ENCODE data around the gene TEX14. TPM values are rescaled to one million over a fixed set of nuclear protein-coding genes. Genes with fewer than 3 reads are reported as not detected.
"Not testable (repeated sequence)": the region's sequence is repeated elsewhere in the genome, so short reads cannot be mapped to it uniquely, and the experiment has no call there.

TEX14 gene
- total RNA-seq, 1 experiment from 2014 or later, result 2.5 TPM

DNA sequence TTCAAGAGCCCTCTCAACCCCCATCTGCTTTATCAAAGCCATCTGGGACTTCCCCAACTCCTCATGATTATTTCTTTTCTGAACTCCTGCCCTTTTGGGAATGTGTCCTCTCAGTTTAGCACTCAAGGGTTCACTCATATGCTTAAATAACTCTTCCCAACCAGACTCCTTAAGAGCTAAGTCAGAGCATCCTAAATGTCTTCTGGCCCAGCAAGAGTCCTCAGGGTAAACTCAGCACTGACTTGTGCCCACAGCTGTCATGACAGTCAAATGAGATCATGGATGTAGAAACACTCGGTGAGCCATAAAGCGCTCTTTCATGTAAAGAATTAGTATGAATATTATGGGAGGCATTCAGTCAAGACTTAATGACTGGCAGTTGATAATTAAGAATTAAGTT, 85.9 kb downstream of the TEX14 start:
- DNase-seq (ENCODE audit: low read depth), result no peak

DNA sequence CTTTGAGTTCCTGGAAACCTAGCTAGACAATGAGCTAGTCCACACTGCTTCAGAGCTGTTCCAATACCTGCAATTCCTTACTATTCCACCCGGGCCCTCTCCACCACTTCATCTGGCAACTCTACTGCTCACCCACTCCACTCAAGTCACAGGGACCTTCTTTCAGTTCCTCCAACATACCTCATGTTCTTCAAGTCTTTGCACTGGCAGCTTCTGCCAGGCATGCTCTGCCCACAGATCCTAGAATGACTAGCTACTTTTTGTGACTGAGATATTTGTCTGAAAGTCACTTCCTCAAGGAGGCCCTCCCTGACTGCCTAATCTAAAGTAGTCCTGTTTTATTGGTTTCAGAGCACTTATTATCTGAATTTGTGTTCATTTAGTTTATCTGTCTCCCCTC, 86.4 kb downstream of the TEX14 start:
- DNase-seq (ENCODE audit: low read depth), result no peak

DNA sequence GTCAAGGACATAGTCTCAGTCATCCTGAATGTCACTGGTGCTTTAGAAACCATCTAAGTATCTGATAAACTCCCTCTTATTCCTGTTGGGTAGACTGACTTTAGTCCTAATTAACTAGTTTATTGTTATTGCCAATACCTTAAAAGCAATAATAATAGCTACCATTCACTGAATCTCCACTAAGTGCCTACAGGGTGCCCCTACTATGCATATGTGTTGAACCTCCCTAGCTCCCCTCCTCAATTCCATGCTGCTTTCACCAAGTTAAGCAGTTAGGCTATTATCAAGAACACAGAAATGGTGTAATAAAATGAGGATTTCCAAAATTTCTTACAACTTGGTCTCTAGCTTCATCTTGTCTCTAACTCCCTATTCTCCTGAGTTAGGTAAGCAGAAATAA, 89.9 kb downstream of the TEX14 start:
- DNase-seq (ENCODE audit: low read depth), result no peak

DNA sequence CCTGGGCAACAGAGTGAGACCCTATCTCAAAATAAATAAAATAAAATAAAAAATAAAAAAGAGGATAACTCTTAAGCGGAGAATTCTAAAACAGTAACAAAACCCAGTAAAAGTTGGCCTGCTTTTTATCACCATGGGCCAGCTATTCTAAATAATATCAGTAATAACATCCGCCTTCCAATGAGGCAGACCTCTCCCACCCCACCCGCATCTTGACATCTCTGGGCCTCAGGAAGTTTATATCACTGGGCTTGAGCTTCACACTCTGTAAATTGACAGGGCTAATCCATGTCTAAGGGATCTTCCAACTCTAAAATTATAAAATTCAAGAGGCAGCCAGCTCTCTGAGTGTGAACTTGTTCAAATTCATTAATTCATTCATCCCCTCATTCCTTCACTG, 94.5 kb downstream of the TEX14 start:
- no peak for DNase-seq (ENCODE audit: low read depth)

DNA sequence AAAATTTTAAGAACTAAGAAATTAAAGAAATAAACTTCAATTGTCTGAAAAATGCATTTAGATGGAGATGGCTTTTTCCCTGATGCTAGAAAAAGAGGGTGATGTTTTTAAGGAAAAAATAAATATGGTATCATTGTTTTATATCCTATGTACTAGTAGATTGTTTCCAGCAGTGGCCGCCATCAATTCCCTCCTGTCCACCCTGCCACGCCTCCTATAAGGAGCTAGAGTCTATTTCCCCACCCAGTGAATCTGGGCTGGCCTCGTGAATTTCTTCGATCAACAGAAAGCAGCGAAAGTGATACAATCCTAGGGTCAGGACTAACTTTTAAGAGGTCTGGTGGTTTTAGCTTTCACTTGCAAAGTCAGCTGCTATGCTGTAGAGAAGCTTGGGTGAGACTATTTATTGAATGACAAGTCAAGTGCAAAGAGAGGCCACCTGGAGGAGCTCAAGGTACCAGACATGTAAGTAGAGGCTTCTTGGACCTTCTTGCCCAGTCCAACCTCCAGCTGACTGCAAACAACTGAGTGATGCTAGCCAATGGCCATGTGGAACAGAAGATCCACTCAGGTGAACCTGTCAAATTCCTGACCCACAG, 96.6 kb downstream of the TEX14 start:
- no peak for DNase-seq (ENCODE audit: low read depth)

DNA sequence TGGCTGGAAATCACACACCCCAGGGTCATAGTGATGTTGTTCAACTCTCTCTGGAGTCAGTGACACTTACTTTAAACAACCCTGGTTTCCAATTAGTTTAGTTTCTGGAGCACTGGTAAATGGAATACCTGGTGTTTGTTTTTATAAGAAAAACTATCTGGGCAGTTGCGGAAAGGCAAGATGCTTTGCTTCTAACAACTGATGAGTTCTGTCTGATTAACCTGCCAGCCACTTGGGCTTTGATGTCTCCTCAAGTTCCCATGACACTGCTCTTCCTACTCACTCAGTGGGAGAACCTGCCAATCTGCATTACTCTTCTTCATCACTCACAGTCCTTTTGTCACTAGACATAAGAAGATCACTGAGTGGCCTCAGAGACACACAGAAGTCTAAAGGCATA, 98.7 kb downstream of the TEX14 start:
- DNase-seq (ENCODE audit: low read depth), result no peak

DNA sequence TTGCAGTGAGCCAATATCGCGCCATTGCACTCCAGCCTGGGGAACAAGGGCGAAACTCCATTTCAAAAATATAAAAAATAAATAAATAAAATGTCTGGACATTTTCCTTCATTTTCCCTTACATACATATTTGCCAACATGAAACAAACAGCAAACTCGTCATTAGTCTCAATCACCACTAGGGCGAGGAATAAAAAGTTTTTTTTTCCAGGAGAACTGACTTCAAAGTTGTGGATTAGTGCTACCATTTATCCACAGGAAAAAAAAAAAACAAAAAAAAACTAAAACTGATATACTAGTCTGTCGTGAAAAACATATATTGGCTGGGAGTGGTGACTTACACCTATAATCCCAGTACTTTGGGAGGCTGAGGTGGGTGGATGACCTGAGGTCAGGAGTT, 100.4 kb downstream of the TEX14 start:
- DNase-seq (ENCODE audit: low read depth), result no peak

DNA sequence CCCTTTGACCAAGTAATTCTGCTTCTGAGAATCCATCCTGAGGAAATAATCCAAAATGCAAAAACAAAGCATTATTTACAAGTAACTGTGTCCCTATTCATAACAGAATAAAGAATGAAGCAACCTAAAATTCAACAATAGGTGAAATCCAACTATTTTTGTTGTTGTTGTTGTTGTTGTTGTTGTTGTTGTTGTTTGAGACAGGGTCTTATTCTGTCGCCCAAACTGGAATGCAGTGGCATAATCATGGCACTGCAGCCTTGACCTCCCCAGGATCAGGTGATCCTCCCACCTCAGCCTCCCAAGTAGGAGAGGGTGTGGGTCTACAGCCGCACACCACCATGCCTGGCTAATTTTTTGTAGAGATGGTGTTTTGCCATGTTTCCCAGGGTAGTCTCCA, 101.5 kb downstream of the TEX14 start:
- DNase-seq (ENCODE audit: low read depth), result no peak

DNA sequence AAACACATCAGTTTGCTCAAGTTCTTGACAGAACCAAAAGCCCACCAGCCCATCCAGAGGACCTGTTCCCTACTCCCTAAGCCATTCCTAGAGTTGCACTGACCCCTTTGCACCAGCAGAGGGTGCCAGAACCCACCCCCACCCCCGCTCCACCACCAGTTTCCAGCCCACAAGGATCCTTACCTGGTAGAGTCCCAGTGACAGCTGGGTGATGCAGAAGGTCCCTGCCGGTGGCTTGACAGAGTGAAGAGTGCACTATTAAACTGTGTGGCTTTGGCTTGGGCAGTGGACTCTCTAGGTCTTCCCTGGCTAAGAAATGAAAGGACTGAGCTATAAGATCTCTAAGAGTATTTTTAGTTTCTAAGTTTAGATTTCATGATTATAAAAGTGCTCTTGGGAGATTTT, 104.1 kb downstream of the TEX14 start:
- peak; percentile 56 for DNase-seq (ENCODE audit: low read depth)

DNA sequence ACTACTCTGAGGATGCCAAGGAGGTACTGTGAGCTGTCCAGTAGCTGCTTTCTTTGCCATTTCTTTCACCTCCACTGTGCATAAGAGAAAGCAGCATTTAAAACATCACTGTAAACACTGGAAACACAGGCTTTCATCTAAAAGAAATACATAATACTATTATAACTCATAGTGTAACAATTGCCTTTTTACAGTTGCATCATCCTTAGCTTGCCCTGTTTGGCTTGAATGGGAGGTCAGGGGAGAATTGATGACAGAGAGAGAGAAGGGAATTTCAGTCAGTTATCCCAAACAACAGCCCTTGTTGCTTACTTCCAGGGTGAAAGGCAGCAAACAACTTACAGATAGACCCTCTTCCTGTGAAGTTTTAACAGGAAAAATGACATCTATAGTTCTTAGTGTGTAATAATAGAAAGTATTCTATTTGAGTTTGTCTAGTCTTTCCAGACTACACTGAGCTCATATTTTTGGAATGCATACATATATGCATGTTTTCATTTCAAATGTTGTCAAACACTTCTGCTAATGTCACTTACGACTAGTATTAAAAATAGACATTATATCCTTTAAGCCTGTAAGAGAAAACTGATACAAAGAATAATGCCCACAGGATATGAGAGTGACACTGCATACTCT, 105.7 kb downstream of the TEX14 start:
- DNase-seq (ENCODE audit: low read depth), result no peak

DNA sequence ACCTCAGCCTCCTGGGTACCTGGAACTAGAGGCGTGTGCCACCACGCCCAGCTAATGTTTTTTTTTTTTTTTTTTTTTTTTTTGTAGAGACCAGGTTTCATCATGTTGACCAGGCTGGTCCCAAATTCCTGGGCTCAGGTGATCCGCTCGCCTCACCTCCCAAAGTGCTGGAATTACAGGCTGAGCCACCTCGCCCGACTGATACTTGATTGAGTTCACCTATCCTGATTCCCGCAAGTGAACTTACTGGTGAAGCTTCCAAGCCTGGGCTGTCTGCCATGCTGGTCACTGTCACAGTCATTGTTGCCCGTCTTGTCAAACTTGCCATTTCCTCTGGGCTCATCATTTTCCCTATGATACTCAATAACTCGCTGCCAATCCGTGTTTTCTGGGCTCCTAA, 106.3 kb downstream of the TEX14 start:
- no peak for DNase-seq (ENCODE audit: low read depth)

DNA sequence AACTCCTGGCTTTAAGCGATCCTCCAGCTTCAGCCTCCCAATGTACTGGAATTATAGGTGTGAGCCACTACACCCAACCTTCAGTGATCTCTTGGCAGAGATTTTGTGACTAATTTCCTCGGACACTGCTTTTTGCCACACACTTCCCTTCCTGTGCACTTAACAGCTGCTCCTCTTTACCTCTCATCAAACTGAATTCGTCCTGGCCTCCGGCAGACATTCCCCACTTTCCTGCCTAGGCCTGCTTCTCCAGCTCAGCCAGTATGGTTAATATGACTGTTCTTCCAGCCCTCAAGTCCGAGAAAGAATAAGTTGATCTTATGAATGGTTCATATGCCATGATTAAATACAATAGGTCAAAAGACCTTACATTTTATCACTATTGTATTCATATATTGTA, 108.4 kb downstream of the TEX14 start:
- DNase-seq (ENCODE audit: low read depth), result no peak

DNA sequence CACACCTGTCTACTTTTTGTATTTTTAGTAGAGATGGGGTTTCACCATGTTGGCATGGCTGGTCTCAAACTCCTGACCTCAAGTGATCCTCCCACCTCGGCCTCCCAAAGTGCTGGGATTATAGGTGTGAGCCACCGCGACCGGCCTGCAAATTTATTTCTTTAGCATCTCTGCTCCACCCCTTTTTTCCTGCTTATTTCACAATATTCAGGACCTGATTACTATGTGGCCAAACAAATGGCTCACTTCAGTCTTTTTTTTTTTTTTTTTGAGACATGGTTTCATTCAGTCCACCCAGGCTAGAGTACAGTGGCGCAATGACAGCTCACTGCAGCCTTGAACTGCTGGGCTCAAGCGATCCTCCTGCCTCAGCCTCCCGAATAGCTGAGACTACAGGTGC, 109.1 kb downstream of the TEX14 start:
- DNase-seq (ENCODE audit: low read depth), result not testable (repeated sequence)

DNA sequence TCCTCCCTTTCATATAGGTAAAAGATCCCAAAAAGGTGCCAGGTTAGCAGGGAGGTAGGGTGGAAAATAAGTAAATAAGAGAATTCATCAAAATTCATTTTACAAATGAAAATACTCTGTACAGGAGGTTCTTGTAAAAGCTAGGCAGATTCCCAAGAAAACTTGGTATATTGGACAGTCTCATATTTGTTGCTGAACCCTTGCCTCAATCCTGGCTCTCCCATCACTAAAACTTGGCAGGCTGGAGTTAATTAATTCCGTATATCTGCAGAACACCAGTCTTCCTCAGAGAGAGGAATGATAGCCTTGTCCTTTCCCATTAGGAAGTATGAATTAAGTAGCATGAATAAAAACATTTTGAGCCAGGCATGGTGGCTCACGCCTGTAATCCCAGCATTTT, 111.2 kb downstream of the TEX14 start:
- no peak for DNase-seq (ENCODE audit: low read depth)

DNA sequence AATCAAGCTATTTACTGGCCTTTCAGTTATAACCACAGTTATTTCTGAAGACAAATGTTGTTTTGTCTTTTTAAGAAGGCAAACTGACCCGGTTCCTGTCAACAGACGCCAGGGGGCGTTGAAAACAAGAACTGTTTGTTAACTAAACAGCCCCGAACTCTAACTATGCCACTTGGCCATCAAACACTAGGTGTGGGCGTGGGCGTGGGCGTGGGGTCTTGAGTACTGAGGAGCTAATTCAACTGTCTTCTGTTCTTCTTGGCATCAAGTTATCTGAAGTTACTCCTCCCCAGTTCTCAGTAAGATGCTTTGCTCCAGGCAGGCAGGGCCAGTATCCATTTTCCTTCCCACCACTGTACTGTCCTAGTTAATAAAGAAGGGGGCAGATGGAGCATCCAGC, 114.1 kb downstream of the TEX14 start:
- DNase-seq (ENCODE audit: low read depth), result peak; percentile 20

DNA sequence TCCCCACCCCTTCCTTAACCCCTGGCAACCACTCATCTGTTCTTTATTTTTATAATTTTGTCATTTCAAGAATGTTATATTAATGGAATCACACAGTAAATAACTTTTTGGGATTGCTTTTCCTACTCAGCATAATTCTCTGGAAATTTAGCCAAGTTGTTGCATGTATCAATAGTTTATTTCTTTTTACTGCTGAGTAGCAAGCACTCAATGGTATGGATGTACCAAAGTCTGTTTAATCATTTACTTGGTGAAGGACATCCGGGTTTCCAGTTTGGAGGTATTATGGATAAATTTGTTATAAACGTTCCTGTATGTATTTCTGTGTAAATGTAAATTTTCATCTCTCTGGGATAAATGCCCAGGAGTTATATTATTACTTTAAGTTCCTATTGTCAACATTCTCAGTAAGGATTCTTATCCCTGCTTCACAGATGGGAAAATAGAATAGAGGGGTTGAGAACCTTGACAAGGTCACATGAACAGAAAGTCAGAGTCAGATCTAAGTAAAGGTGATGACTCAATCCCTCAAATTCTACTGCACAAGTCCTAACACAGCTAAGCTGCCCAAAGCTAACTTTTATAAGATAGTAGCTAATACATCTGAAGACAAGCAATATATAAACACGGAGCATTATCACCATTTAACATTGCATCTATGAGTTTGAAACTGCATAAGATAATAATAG, 115.0 kb downstream of the TEX14 start:
- DNase-seq (ENCODE audit: low read depth), result peak; percentile 38

DNA sequence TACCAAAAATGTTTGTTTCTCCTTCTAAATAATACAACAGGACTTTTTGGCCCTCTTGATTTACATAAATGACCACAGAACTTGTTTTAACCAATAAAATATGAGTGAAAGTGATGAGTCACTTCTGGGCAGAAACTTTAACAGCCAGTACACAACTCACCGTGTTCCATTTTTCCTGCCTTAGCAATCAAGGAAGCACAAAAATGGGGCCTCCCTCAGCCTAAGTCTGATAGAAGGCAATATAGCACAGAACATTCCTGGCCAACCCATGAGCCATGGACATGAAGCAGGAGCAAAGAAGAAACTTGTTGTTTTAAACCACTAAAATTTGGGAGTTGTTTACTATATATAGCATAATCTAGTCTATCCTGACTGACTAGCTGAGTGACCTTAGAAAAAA, 116.3 kb downstream of the TEX14 start:
- DNase-seq (ENCODE audit: low read depth), result peak; percentile 56

DNA sequence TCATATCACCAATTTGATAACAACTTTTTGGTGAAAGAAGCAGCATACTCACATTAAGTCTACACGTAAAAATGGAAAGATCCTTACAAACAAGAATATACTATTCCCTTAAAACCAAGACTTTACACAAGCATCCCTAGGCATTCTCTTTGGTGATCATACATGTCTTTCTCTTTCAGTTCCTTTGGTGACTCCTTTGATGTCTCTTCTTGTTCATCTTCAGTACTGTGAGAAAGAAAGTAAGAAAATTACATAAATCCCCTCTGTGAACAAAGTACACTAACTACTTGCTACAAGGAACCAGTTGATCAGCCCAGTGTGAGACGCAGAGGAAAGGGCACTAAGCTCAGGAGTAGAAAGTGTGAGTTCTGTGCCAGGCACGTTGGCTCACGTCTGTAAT, 117.8 kb downstream of the TEX14 start:
- no peak for DNase-seq (ENCODE audit: low read depth)

DNA sequence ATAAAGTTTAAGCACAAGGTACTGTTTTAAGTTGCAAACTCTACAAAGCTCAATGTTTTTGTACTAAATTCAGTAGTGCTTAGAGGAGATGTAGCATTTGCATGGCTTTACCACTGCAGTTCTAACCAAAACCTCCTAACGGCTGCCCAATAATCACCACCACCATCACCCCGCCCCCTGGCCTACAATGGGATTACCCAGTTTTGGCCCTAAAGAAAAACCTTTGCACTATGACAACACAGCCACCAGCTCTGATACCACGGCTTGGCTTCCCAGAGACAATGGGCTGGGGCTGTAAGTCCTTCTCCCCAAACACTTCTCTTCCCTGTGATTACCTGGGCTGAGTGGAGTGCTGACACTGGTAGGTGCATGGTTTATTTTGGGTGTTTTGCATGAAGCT, 119.0 kb downstream of the TEX14 start:
- no peak for DNase-seq (ENCODE audit: low read depth)

DNA sequence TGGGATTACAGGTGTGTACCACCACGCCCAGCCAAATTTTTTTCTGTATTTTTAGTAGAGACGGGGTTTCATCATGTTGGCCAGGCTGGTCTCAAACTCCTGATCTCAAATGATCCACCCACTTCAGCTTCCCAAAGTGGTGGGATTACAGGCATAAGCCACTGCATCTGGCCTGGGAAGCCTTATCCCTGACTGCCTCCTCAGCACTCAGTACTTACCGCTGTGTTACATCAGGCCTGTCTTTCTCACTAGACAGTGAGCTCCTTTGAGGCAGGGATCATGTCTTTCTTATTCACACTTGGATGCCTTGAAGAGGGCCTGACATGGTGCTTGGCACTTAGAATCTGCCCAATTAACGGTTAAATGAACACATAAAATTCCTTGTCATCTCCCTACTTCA, 121.1 kb downstream of the TEX14 start:
- DNase-seq (ENCODE audit: low read depth), result no peak

DNA sequence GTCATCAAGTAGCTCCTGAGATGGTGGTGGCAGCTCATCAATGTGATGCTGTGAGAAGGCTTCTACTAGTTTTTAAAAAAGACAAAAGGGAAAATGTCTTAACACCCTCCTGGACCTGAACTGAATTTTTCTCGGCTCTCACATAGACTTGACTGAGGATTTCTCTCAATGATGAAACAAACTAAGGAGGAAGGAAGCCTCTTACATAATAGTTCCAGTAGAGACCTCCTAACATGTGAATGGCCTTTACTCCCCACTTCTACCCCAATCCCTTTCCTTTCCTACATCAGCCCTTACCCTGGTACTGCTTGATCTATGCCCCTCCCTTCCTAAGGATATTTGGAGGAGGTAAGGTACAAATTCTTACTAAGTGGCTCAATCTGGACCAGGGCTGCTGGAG, 122.6 kb downstream of the TEX14 start:
- no peak for DNase-seq (ENCODE audit: low read depth)

DNA sequence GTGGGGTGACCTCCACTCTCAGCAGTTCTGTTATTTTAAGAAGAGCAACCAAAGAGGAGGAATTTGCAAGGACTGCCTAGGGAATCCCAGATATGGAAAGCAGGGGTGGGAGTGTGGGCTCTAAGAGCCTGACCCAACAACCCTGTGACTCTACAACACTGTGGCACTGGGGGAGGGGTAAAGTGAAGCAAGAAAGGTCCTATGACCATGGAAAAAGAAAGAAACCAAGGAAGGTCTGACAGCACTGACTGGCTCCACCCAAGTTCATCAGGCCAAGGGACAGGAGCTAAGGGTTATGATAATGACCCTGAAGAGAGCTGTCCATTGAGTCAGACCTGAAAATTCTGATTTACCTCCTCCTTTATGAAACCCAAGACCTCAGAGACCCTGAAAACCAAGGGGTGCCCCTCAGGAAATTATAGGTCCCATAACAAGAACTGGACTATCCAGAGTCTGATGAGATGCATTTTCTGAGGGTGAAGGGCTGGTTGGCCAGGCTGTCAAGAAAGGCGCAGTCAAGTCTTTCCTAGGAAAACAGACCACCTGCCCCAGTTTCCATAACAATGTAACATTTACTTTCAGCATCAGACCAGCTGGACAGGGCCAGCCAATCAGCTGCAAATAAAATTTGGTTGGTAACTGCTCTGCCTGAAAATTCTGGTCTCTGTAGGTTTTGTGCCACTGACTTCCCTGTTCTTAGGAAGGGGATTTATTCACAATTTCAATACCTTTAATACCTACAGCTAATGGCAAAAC, 123.6 kb downstream of the TEX14 start:
- no peak for DNase-seq (ENCODE audit: low read depth)
